Osteoblast (primary cell): Measurements from ENCODE around the gene WNT3A. TPM values are rescaled to one million over a fixed set of nuclear protein-coding genes. Genes with fewer than 3 reads are reported as not detected.

Source experiments
- DNase-seq: peaks from one replicate; pipeline ENCODE4 v3.0.0; 2011; ENCODE audit warnings: low spot score, mixed read lengths; ENCODE audit not compliant: insufficient read length; ENCODE audit errors: missing footprints
- H2AFZ ChIP-seq: 2 replicates; pipeline ENCODE4 v1.6.0; 2011; ENCODE audit warnings: mild to moderate bottlenecking, low read length
- H3K27ac ChIP-seq: 2 replicates; pipeline ENCODE4 v1.5.1; 2011; ENCODE audit warnings: mild to moderate bottlenecking, low read depth, low read length, moderate library complexity
- H3K27me3 ChIP-seq: 2 replicates; pipeline ENCODE4 v1.6.0; 2012; ENCODE audit warnings: mild to moderate bottlenecking, control low read depth, inconsistent platforms, low read length, moderate library complexity; ENCODE audit not compliant: insufficient read depth
- H3K36me3 ChIP-seq: 2 replicates; pipeline ENCODE4 v1.5.1; 2011; ENCODE audit warnings: mild to moderate bottlenecking, low read length, control low read depth, moderate library complexity; ENCODE audit not compliant: insufficient read depth
- H3K4me1 ChIP-seq: 2 replicates; pipeline ENCODE4 v1.5.1; 2011; ENCODE audit warnings: mild to moderate bottlenecking, low read length, control low read depth, moderate library complexity; ENCODE audit not compliant: insufficient read depth
- H3K4me2 ChIP-seq: 2 replicates; pipeline ENCODE4 v1.6.0; 2011; ENCODE audit warnings: mild to moderate bottlenecking, low read length; ENCODE audit not compliant: insufficient read depth
- H3K4me3 ChIP-seq: fragments of 200-600 bp; sonication (generic); 3 replicates; pipeline ENCODE4 v1.5.1; 2012; ENCODE audit warnings: mild to moderate bottlenecking, low read length, inconsistent platforms; ENCODE audit not compliant: insufficient read depth
- H3K79me2 ChIP-seq: 2 replicates; pipeline ENCODE4 v1.6.0; 2012; ENCODE audit warnings: mild to moderate bottlenecking, low read length, control low read depth, inconsistent platforms; ENCODE audit not compliant: insufficient read depth
- H3K9me3 ChIP-seq: 2 replicates; pipeline ENCODE4 v1.5.1; 2011; ENCODE audit warnings: low read depth, low read length, control low read depth
- H4K20me1 ChIP-seq: 2 replicates; pipeline ENCODE4 v1.6.0; 2012; ENCODE audit warnings: mild to moderate bottlenecking, low read length, control low read depth; ENCODE audit not compliant: insufficient read depth
- CTCF ChIP-seq: IDR thresholded peaks from 2 replicates; pipeline ENCODE4 v1.5.1; 2011; ENCODE audit warnings: mild to moderate bottlenecking, low read depth, low read length, moderate library complexity; ENCODE audit errors: extremely low read depth
- total RNA-seq: library from RNA; depleted of rRNA; stranded (reverse); fragments of >200 nt; gene quantifications from 2 replicates; pipeline ENCODE4 v1.2.3, GENCODE V29; 2012

WNT3A gene
- total RNA-seq, 1 donor, result not detected

GRCh38 chr1:228108055-228108690 is 101.4 kb downstream of the WNT3A start:
- Histone ChIP-seq H3K27ac (peak overlapping the region; percentile 94), H3K79me2 (peaks cover 31% of the 10 kb centered on the region), H3K4me2 (peak overlapping the region; percentile 97), H3K27me3 (no peaks in the 10 kb centered on the region), H3K4me1 (peaks cover 26% of the 10 kb centered on the region), H3K36me3 (peaks cover 14% of the 10 kb centered on the region), H3K9me3 (no peaks in the 10 kb centered on the region), H2AFZ (no peak overlapping the region), H4K20me1 (no peaks in the 10 kb centered on the region), H3K4me3 (peak overlapping the region; percentile 100)
- no peak for TF ChIP-seq CTCF
- peak; percentile 69 for DNase-seq

- peaks cover 31% of the 10 kb centered on the region for H3K79me2 ChIP-seq
- no peaks in the 10 kb centered on the region for H4K20me1 ChIP-seq
- no peak for DNase-seq
- H2AFZ ChIP-seq, result peak overlapping the region; percentile 98
- no peaks in the 10 kb centered on the region for H3K9me3 ChIP-seq
- H3K27ac ChIP-seq, result peak overlapping the region; percentile 94
- H3K4me3 ChIP-seq, result peak overlapping the region; percentile 100
- peaks cover 22% of the 10 kb centered on the region for H3K4me1 ChIP-seq
- peak overlapping the region; percentile 97 for H3K4me2 ChIP-seq
- no peaks in the 10 kb centered on the region for H3K27me3 ChIP-seq
- no peak for TF ChIP-seq CTCF
- peaks cover 14% of the 10 kb centered on the region for H3K36me3 ChIP-seq
Observed at GRCh38 chr1:228108742-228109072, 101.9 kb downstream of the WNT3A start.

GRCh38 chr1:228109073-228109961 is 102.5 kb downstream of the WNT3A start, which contains the start of gene MRPL55:
Gene MRPL55 (minus strand): TSS chr1:228109299. CDS start chr1:228108260, 1,039 bp downstream.
- Histone ChIP-seq H2AFZ (peak within 1 kb of the TSS; percentile 98), H3K4me1 (peaks cover 16% of the 10 kb centered on the region), H3K27ac (peak within 1 kb of the TSS; percentile 94), H3K4me3 (peak within 1 kb of the TSS; percentile 100), H3K36me3 (peaks cover 14% of the 10 kb centered on the region), H3K27me3 (no peaks in the 10 kb centered on the region), H3K4me2 (peak within 1 kb of the TSS; percentile 97), H3K79me2 (peaks cover 31% of the 10 kb centered on the region), H4K20me1 (no peaks in the 10 kb centered on the region), H3K9me3 (no peaks in the 10 kb centered on the region)
- TF ChIP-seq CTCF, result no peak
- peak; percentile 99 for DNase-seq

GRCh38 chr1:228109962-228110488 is 103.2 kb downstream of the WNT3A start:
- peak; percentile 73 for DNase-seq
- no peaks in the 10 kb centered on the region for H3K27me3 ChIP-seq

More at GRCh38 chr1:228109962-228110488, 103.2 kb downstream of the WNT3A start:
- peak overlapping the region; percentile 95 for H2AFZ ChIP-seq
- peak overlapping the region; percentile 94 for H3K27ac ChIP-seq
- peaks cover 14% of the 10 kb centered on the region for H3K36me3 ChIP-seq
- no peak for TF ChIP-seq CTCF
- peaks cover 16% of the 10 kb centered on the region for H3K4me1 ChIP-seq
- H4K20me1 ChIP-seq, result no peaks in the 10 kb centered on the region
- H3K4me2 ChIP-seq, result peak overlapping the region; percentile 97
- H3K4me3 ChIP-seq, result peak overlapping the region; percentile 100
- H3K9me3 ChIP-seq, result no peaks in the 10 kb centered on the region
- H3K79me2 ChIP-seq, result peaks cover 31% of the 10 kb centered on the region
